A549 (cell line): ENCODE measurements around the gene ZNF423. TPM values are rescaled to one million over a fixed set of nuclear protein-coding genes. Genes with fewer than 3 reads are reported as not detected.

Source experiments
- ATAC-seq, 2 experiments: fragments of 200-7000 bp in 1 of 2; fragments of >200 bp in 1 of 2; cut with Nextera tagmentation in 1 of 2; cut with Tn5 transposase in 1 of 2; 3 replicates each; pipeline versions ENCODE4 v1.8.0 to v1.9.1; 2018 to 2020; ENCODE audit warnings: mild to moderate bottlenecking in 1 of 2, moderate library complexity in 1 of 2
- CTCF ChIA-PET: fragments of 300-600 bp; sonication (Branson Sonifier 250); formaldehyde crosslinking; extraction: SDS; loops from one replicate; lab custom pipeline; 2021; ENCODE audit warnings: antibody characterized with exemption, inconsistent platforms; lab: Yijun Ruan, JAX
- POLR2A ChIA-PET: fragments of 350-600 bp; formaldehyde crosslinking; extraction: SDS; loops from one replicate; lab custom pipeline; 2021; ENCODE audit warnings: antibody characterized with exemption, inconsistent platforms; lab: Yijun Ruan, JAX
- DNase-seq, 2 experiments: peaks; one replicate each; pipeline versions ENCODE4 v3.0.0 to v3.0.0-alpha.2; 2011 to 2016; ENCODE audit warnings: low read depth in 1 of 2, low spot score in 1 of 2
- FAIRE-seq: peaks from 2 replicates; lab custom pipeline; 2011; peaks lifted over from hg19 to GRCh38; lab: Jason Lieb, UNC
- H3K27ac ChIP-seq, 2 experiments: fragments of >200 bp; sonication (Bioruptor Twin); formaldehyde crosslinking; 3 replicates each; pipeline ENCODE4 v1.5.1; 2016 to 2017
- H3K4me1 ChIP-seq: fragments of >200 bp; sonication (Bioruptor Twin); formaldehyde crosslinking; 3 replicates; pipeline ENCODE4 v1.6.1; 2016
- H3K4me2 ChIP-seq: fragments of >200 bp; sonication (Bioruptor Twin); formaldehyde crosslinking; 3 replicates; pipeline ENCODE4 v1.6.1; 2016
- H3K4me3 ChIP-seq: fragments of >200 bp; sonication (Bioruptor Twin); formaldehyde crosslinking; 3 replicates; pipeline ENCODE4 v1.5.1; 2016
- H3K9me3 ChIP-seq: fragments of >200 bp; sonication (Bioruptor Twin); formaldehyde crosslinking; 3 replicates; pipeline ENCODE4 v1.6.1; 2016
- ATOH8 ChIP-seq: fragments of 250-450 bp; sonication (Bioruptor Pico); IDR thresholded peaks from 2 replicates; pipeline ENCODE4 v1.5.0; 2020; ENCODE audit warnings: low read depth, mild to moderate bottlenecking, moderate library complexity
- CBX8 ChIP-seq: fragments of 200-600 bp; sonication (generic); IDR thresholded peaks from 2 replicates; pipeline ENCODE4 v1.6.1; 2016
- CEBPB ChIP-seq, 2 experiments: fragments of >200 bp in 1 of 2; sonication (Bioruptor Twin) in 1 of 2; formaldehyde crosslinking in 1 of 2; IDR thresholded peaks; 2 replicates each; pipeline ENCODE4 v1.6.1; 2012 to 2016
- EHMT2 ChIP-seq: fragments of 200-600 bp; sonication (generic); IDR thresholded peaks from 2 replicates; pipeline ENCODE4 v1.6.1; 2016; ENCODE audit warnings: antibody characterized with exemption, low read depth, mild to moderate bottlenecking, moderate library complexity
- PHF8 ChIP-seq: fragments of 200-600 bp; sonication (generic); IDR thresholded peaks from 2 replicates; pipeline ENCODE4 v1.6.1; 2016; ENCODE audit warnings: low read depth, mild to moderate bottlenecking, antibody characterized with exemption, moderate library complexity, borderline replicate concordance
- RARB ChIP-seq: fragments of 250-450 bp; sonication (Bioruptor Pico); IDR thresholded peaks from 2 replicates; pipeline ENCODE4 v1.8.0; 2021; ENCODE audit warnings: mild to moderate bottlenecking, moderate library complexity
- RCOR1 ChIP-seq: fragments of 150-350 bp; IDR thresholded peaks from 2 replicates; pipeline ENCODE4 v1.6.1; 2014; ENCODE audit warnings: antibody characterized with exemption, low read length, low read depth
- RNF2 ChIP-seq: fragments of 200-600 bp; sonication (generic); IDR thresholded peaks from 2 replicates; pipeline ENCODE4 v1.6.1; 2016; ENCODE audit warnings: low read depth, mild to moderate bottlenecking, antibody characterized with exemption, moderate library complexity, borderline replicate concordance
- ZFP36 ChIP-seq: fragments of 450-650 bp; IDR thresholded peaks from 2 replicates; pipeline ENCODE4 v1.6.1; 2014; ENCODE audit warnings: borderline replicate concordance; ENCODE audit not compliant: partially characterized antibody
- ZNF302 ChIP-seq: fragments of 250-450 bp; sonication (Bioruptor Pico); IDR thresholded peaks from 2 replicates; pipeline ENCODE4 v1.9.0; 2021; ENCODE audit warnings: inconsistent platforms, mild to moderate bottlenecking, moderate library complexity
- WGBS: methylation state at CpG from one replicate; pipeline ENCODE4 v1.1.6; 2017; ENCODE audit errors: missing lambda C conversion rate; 5-methylcytosine and 5-hydroxymethylcytosine counted together
- polyA plus RNA-seq, 4 experiments: library from polyadenylated mRNA; depleted of rRNA in 3 of 4; stranded (reverse); fragments of >200 nt; fragmentation: RNase III in 1 of 4; extraction: RNeasy Plus Mini Kit Qiagen cat#74134 plus additional on column Dnase treatment in 1 of 4; gene quantifications; 2 replicates in 3 of 4; 3 replicates in 1 of 4; pipeline ENCODE4 v1.2.3, GENCODE V29; 2011 to 2017
- TF ChIP-seq, protein P1 (sequence below): fragments of >200 bp; sonication (Bioruptor Twin); formaldehyde crosslinking; IDR thresholded peaks from 3 replicates; pipeline ENCODE4 v1.6.1; 2016
- TF ChIP-seq, protein P2 (sequence below): fragments of 250-450 bp; sonication (Bioruptor Pico); IDR thresholded peaks from 2 replicates; pipeline ENCODE4 v1.5.0; 2021; ENCODE audit warnings: mild to moderate bottlenecking, moderate library complexity, borderline replicate concordance
- TF ChIP-seq, protein P3 (sequence below): fragments of 150-350 bp; IDR thresholded peaks from 2 replicates; pipeline ENCODE4 v1.6.1; 2014; ENCODE audit warnings: low read depth, mild to moderate bottlenecking, low read length

The ZNF423 gene
- polyA plus RNA-seq, 2 of the 4 experiments (the other 2 are of a cell fraction), result 0.04 to 0.10 TPM

DNA sequence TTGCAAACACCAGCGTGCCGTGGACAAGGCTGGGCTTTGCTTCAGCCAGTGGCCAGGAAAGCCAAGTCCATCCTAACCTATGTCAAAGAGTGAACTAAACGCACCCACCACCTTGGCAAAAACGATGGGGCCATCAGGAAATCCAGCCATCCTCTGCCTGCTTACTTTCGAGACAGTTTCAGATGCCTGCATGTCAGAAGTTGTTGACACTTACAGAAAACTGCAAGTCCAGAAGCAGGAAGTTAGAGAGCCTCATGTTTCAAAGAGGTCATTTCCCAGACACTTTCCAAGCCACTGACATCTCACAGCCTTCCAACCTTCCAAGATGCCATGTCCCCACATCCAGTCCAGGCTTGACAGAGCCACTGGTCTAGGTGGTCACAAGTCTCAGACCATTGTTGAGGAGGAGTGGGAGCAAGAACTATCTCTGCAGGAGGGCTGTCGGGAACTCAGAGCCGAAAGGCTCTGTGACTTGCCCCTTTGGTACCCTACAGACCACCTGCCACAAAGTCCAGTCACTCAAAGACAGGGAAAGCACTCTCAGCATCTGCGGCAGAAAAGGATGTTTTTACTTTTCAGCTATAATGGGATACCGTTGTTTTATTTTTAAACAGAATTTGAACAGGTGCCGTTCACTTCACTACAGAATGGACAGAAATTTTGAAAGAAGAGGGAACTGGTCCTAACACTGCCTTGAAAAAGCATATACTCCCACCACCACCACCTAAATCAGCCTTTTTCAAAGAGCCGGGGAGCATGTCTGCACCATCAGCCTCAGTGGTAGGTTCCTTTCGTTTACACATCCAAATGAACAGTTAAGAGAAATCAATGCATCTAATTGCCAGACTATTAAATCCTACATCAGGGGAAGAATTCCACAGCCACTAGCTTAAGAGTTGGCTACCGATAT is 5.1 kb downstream of the ZNF423 start:
- H3K4me2 ChIP-seq, result no peak overlapping the region
- H3K27ac ChIP-seq, result no peak overlapping the region
- POLR2A ChIA-PET, result no interaction called here
- TF ChIP-seq CBX8 (peak; percentile 98), CEBPB (IDR thresholded peaks at IDR 0.05) (no peak), ZFP36 (peak; percentile 5), RARB (CRISPR knock-in tag) (no peak), PHF8 (no peak), RCOR1 (no peak), ZNF302 (CRISPR knock-in tag) (no peak), ATOH8 (CRISPR knock-in tag) (no peak), RNF2 (peak; percentile 97)
- TF ChIP-seq, protein P1, sequence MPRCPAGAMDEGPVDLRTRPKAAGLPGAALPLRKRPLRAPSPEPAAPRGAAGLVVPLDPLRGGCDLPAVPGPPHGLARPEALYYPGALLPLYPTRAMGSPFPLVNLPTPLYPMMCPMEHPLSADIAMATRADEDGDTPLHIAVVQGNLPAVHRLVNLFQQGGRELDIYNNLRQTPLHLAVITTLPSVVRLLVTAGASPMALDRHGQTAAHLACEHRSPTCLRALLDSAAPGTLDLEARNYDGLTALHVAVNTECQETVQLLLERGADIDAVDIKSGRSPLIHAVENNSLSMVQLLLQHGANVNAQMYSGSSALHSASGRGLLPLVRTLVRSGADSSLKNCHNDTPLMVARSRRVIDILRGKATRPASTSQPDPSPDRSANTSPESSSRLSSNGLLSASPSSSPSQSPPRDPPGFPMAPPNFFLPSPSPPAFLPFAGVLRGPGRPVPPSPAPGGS, result no peak
- TF ChIP-seq, protein P2, sequence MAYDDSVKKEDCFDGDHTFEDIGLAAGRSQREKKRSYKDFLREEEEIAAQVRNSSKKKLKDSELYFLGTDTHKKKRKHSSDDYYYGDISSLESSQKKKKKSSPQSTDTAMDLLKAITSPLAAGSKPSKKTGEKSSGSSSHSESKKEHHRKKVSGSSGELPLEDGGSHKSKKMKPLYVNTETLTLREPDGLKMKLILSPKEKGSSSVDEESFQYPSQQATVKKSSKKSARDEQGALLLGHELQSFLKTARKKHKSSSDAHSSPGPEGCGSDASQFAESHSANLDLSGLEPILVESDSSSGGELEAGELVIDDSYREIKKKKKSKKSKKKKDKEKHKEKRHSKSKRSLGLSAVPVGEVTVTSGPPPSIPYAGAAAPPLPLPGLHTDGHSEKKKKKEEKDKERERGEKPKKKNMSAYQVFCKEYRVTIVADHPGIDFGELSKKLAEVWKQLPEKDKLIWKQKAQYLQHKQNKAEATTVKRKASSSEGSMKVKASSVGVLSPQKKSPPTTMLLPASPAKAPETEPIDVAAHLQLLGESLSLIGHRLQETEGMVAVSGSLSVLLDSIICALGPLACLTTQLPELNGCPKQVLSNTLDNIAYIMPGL (CRISPR knock-in tag), result no peak
- no peak for DNase-seq
- no peak for FAIRE-seq
- no peak overlapping the region for H3K4me3 ChIP-seq
- WGBS, result 34% methylated on average over 13 of the region's 13 CpGs
- H3K4me1 ChIP-seq, result no peaks in the 10 kb centered on the region
- ATAC-seq, result no peak
- CTCF ChIA-PET, result interaction anchor here (3.4 kb wide), 1 partner anchor 7 kb away, joined by 12 read pairs; no protein-coding TSS in a partner anchor
- no peaks in the 10 kb centered on the region for H3K9me3 ChIP-seq

DNA sequence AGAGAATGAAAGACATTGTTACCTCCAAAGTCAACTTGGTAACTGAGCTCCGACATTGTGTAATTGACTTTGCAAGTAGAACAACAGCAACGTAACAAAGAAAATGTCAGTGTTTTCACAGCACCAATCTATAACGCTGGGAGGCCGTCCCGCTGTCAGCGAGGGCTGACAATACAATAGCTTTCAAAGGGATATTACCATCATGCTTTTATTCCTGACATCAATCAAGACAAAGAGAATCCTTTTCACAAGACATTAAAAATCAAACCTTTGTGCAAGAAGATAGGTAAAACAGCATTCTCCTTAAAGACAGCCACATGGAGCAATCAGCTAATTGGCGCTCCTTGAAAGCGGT is 6.2 kb downstream of the ZNF423 start:
- CTCF ChIA-PET, result interaction anchor here (0.8 to 3.4 kb wide), 2 partner anchors 8 to 957 kb away, joined by 3 to 12 read pairs; no protein-coding TSS in a partner anchor

GRCh38 chr16:49849037-49849753 is 6.7 kb downstream of the ZNF423 start:
- no peak for TF ChIP-seq EHMT2
- Histone ChIP-seq H3K27ac (no peak overlapping the region), H3K4me3 (no peak overlapping the region), H3K4me1 (no peaks in the 10 kb centered on the region), H3K9me3 (no peaks in the 10 kb centered on the region), H3K4me2 (no peak overlapping the region)
- ChIA-PET CTCF (interaction anchor here (0.8 to 3.4 kb wide), 2 partner anchors 8 to 957 kb away, joined by 3 to 12 read pairs; no protein-coding TSS in a partner anchor), POLR2A (no interaction called here)
- 26% methylated on average over 6 of the region's 6 CpGs for WGBS
- no peak for DNase-seq
- FAIRE-seq, result no peak
- ATAC-seq, result no peak

More for the DNA sequence above, 6.2 kb downstream of the ZNF423 start:
- Histone ChIP-seq H3K4me1 (no peaks in the 10 kb centered on the region), H3K27ac (no peak overlapping the region), H3K9me3 (no peaks in the 10 kb centered on the region), H3K4me2 (no peak overlapping the region), H3K4me3 (no peak overlapping the region)
- POLR2A ChIA-PET, result no interaction called here
- 68% methylated on average over 8 of the region's 8 CpGs for WGBS
- FAIRE-seq (no peak), DNase-seq (no peak), ATAC-seq (no peak)
- TF ChIP-seq, protein P3, sequence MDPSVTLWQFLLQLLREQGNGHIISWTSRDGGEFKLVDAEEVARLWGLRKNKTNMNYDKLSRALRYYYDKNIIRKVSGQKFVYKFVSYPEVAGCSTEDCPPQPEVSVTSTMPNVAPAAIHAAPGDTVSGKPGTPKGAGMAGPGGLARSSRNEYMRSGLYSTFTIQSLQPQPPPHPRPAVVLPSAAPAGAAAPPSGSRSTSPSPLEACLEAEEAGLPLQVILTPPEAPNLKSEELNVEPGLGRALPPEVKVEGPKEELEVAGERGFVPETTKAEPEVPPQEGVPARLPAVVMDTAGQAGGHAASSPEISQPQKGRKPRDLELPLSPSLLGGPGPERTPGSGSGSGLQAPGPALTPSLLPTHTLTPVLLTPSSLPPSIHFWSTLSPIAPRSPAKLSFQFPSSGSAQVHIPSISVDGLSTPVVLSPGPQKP, result no peak
